Right cardiac atrium (tissue), 5 donors: Measurements from ENCODE around the gene OR10J1. TPM values are rescaled to one million over a fixed set of nuclear protein-coding genes. Genes with fewer than 3 reads are reported as not detected.

ENCODE experiments used
- ATAC-seq, 2 donors: fragments of 200-7000 bp; cut with Tn5 transposase; one replicate each; pipeline versions ENCODE4 v1.8.0 to v1.9.1; 2020; ENCODE audit warnings: moderate library complexity in 2 of 2, mild to moderate bottlenecking in 1 of 2
- DNase-seq, 3 donors: peaks; one replicate each; pipeline ENCODE4 v3.0.0-alpha.2; 2020
- H3K27ac ChIP-seq: one replicate; pipeline ENCODE4 v1.5.1; 2013; ENCODE audit warnings: mild to moderate bottlenecking, low read length, control low read depth, moderate library complexity
- H3K27me3 ChIP-seq: one replicate; pipeline ENCODE4 v1.6.1; 2013; ENCODE audit not compliant: control insufficient read depth, insufficient read depth
- H3K4me1 ChIP-seq: one replicate; pipeline ENCODE4 v1.6.1; 2013; ENCODE audit warnings: low read length; ENCODE audit not compliant: control insufficient read depth, insufficient read depth
- H3K4me3 ChIP-seq: one replicate; pipeline ENCODE4 v1.5.1; 2013; ENCODE audit warnings: low read length, control low read depth
- H3K9me3 ChIP-seq: one replicate; pipeline ENCODE4 v1.6.1; 2013; ENCODE audit warnings: low read length; ENCODE audit not compliant: control insufficient read depth
- WGBS: extraction: QIAGEN DNeasy Blood & Tissue Kit; methylation state at CpG from one replicate; pipeline ENCODE4 v1.1.7; 2013; 5-methylcytosine and 5-hydroxymethylcytosine counted together
- intact Hi-C, 4 donors: fragments of 100-400 bp; cut with DNase I; formaldehyde crosslinking; loops; one replicate each; pipeline versions ENCODE4 v1.11.0 to v1.14.0; 2022 to 2023
- long read RNA-seq, 4 donors: library from polyadenylated mRNA; unstranded; transcript quantifications; one replicate each; pipeline ENCODE4 v2.0.0, GENCODE V29; 2020 to 2021
- polyA plus RNA-seq: library from polyadenylated mRNA; stranded (reverse); fragments of 200-250 nt; gene quantifications from one replicate; pipeline ENCODE4 v1.2.3, GENCODE V29; 2013
- total RNA-seq, 4 donors: library from RNA; stranded (reverse); fragmentation: NEBNext Ultra II Directional; extraction: Animal tissue kit (Norgen Biotek cat#: 25700); gene quantifications; one replicate each; pipeline ENCODE4 v1.2.1, GENCODE V29; 2021
- donor health status: healthy with polysubstance abuse.
- donor health status: DM: no; HTN: yes; CAD: no.
- donor health status: DM: no; HTN: no; CAD: no.
- donor health status: DM: no; HTN: yes; CAD: no; lungs with severe emphysema.
- donor health status: DM: yes; HTN: yes; CAD: no.

Gene OR10J1, protein sequence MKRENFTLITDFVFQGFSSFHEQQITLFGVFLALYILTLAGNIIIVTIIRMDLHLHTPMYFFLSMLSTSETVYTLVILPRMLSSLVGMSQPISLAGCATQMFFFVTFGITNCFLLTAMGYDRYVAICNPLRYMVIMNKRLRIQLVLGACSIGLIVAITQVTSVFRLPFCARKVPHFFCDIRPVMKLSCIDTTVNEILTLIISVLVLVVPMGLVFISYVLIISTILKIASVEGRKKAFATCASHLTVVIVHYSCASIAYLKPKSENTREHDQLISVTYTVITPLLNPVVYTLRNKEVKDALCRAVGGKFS
- total RNA-seq (not detected), polyA plus RNA-seq (not detected)
- long read RNA-seq, donor 1, result 0 reads
- long read RNA-seq, donor 2, result 0 reads
- long read RNA-seq, donor 3, result 0 reads
- long read RNA-seq, donor 4, result 0 reads

- ATAC-seq (no peak), DNase-seq (no peak)
- Histone ChIP-seq H3K4me3 (no peak within 1 kb of the TSS), H3K9me3 (no peaks in the 10 kb centered on the region), H3K27ac (no peak within 1 kb of the TSS), H3K27me3 (no peaks in the 10 kb centered on the region), H3K4me1 (no peaks in the 10 kb centered on the region)
- intact Hi-C loops, result no loop called here
These were observed at the start of gene OR10J1 for GRCh38 chr1:159439422-159439821. Gene OR10J1 (plus strand): TSS chr1:159439722. CDS start chr1:159439792, 70 bp downstream.

DNA sequence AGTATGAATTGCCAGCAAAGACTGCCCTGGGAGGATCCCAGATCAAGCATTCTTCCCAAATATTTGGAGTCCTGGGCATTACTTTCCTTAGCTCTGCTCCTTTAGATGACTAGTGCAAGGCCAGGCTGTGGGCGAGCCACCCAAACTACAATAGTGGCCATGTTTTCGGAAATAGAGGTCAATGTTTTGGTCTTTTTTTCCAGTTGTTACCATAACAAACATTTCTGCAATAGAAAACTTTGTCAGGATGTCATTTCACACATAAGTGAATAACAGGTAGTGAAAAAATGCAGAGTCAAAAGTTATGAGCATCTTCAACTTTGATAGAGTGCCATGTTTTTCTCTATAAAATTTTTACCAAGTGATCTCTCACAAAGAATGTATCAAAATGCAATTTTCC, 32.7 kb upstream of the OR10J1 start:
- no peak for ATAC-seq
- no peak for DNase-seq
- Histone ChIP-seq H3K9me3 (no peaks in the 10 kb centered on the region), H3K27me3 (no peaks in the 10 kb centered on the region), H3K4me3 (no peak overlapping the region), H3K27ac (no peak overlapping the region), H3K4me1 (no peaks in the 10 kb centered on the region)
- intact Hi-C loops, result no loop called here
- WGBS, result 88% methylated on average over 2 of the region's 2 CpGs

DNA sequence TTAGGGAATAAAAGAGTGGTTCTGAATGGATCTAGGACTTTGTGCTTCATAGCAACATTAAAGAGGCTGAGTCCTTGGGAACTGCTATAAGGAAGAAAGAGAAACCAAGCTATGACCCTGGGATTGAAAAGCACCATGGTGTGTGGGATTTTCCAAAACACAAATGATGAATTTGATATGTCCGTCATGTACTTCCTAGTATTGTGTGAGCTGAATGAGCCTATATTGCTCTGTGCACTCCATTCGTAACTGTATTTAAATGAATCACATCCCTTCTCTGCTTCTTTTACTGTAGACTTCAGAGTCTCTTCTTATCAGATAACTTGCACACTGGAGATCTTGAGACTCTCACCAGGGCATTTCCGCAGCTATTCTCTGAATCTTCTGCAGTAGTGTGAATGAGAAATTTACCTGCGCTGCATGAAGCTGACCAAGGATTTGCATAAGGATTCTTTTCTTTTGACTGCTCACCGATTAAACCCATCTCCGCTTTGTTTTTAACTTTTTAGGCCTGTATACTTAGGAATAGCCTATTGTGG, 30.6 kb upstream of the OR10J1 start:
- WGBS, result 70% methylated on average over 6 of the region's 6 CpGs
- intact Hi-C loops, result no loop called here

GRCh38 chr1:159421821-159422220, 17.7 kb upstream of the OR10J1 start:
- intact Hi-C loops, result no loop called here
- WGBS, result 77% methylated on average over 8 of the region's 8 CpGs
- no peaks in the 10 kb centered on the region for H3K4me1 ChIP-seq
- no peak for ATAC-seq
- H3K4me3 ChIP-seq, result no peak overlapping the region
- DNase-seq, result peak in 1 of 3 donors; percentile 23
- H3K9me3 ChIP-seq, result no peaks in the 10 kb centered on the region
- no peak overlapping the region for H3K27ac ChIP-seq
- no peaks in the 10 kb centered on the region for H3K27me3 ChIP-seq

More for the DNA sequence above, 30.6 kb upstream of the OR10J1 start:
- H3K4me3 ChIP-seq, result no peak overlapping the region
- no peaks in the 10 kb centered on the region for H3K9me3 ChIP-seq
- DNase-seq, result no peak
- H3K27ac ChIP-seq, result no peak overlapping the region
- no peaks in the 10 kb centered on the region for H3K4me1 ChIP-seq
- H3K27me3 ChIP-seq, result no peaks in the 10 kb centered on the region
- ATAC-seq, result no peak

DNA sequence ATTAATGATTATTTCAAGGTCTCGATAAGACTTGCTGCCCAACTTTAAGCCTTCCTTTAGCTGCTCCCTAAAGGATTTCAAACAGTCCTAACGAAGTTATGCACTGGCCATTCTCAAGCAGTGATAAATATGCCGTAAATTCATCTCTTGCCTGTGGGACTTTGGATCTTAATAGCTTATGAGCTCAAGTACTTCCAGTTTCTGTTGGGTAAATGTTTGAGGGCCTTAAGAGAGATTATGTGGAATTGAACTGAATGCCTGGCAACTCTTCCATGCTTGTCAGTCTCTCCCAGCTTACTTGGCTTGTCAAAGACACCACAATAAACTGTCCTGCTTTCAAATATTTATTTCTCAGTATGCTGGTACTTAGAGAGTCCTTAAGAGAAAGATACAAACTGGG, 11.0 kb upstream of the OR10J1 start:
- Histone ChIP-seq H3K9me3 (no peaks in the 10 kb centered on the region), H3K27ac (no peak overlapping the region), H3K4me3 (no peak overlapping the region), H3K27me3 (no peaks in the 10 kb centered on the region), H3K4me1 (no peaks in the 10 kb centered on the region)
- 72% methylated on average over 3 of the region's 3 CpGs for WGBS
- DNase-seq (no peak), ATAC-seq (no peak)
- intact Hi-C loops, result no loop called here

- H3K4me1 ChIP-seq, result no peaks in the 10 kb centered on the region
- DNase-seq (no peak), ATAC-seq (no peak)
- 79% methylated on average over 4 of the region's 4 CpGs for WGBS
- intact Hi-C loops, result no loop called here
- no peak overlapping the region for H3K27ac ChIP-seq
- H3K9me3 ChIP-seq, result no peaks in the 10 kb centered on the region
- H3K4me3 ChIP-seq, result no peak overlapping the region
- no peaks in the 10 kb centered on the region for H3K27me3 ChIP-seq
These were observed 10.3 kb upstream of the OR10J1 start for GRCh38 chr1:159429074-159429861.

DNA sequence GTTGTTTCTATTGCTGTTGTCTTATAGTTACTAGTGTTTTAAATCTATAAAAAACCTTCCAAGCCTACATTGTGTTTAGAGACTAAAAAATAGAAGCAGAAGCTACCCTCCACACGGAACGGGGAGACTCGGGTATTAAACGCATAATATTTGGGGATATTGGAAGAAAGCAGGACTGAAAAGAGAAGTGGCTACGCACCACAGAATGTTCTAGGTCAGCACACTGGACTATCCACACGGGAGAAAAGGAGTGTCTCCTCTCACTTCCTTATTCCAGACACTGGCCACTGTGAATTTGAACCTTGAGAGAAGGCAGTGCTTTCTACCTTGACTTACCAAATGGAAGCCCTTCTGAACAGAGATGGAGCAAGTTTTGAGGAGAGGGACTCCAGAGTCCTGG, 8.5 kb upstream of the OR10J1 start:
- ATAC-seq (no peak), DNase-seq (no peak)
- Histone ChIP-seq H3K27ac (no peak overlapping the region), H3K27me3 (no peaks in the 10 kb centered on the region), H3K4me1 (no peaks in the 10 kb centered on the region), H3K4me3 (no peak overlapping the region), H3K9me3 (no peaks in the 10 kb centered on the region)
- 86% methylated on average over 6 of the region's 6 CpGs for WGBS
- intact Hi-C loops, result no loop called here

GRCh38 chr1:159431904-159432303, 7.6 kb upstream of the OR10J1 start, which contains the start of gene OR10J4:
Gene OR10J4 (plus strand): TSS chr1:159432204.
- 81% methylated on average over 1 of the region's 1 CpG for WGBS
- no peak within 1 kb of the TSS for H3K4me3 ChIP-seq
- H3K4me1 ChIP-seq, result no peaks in the 10 kb centered on the region
- no peaks in the 10 kb centered on the region for H3K27me3 ChIP-seq
- DNase-seq (no peak), ATAC-seq (no peak)
- H3K9me3 ChIP-seq, result no peaks in the 10 kb centered on the region
- H3K27ac ChIP-seq, result no peak within 1 kb of the TSS
- intact Hi-C loops, result no loop called here

GRCh38 chr1:159436469-159436868, 3.1 kb upstream of the OR10J1 start:
- 71% methylated on average over 4 of the region's 4 CpGs for WGBS
- ATAC-seq, result no peak
- Histone ChIP-seq H3K9me3 (no peaks in the 10 kb centered on the region), H3K27ac (no peak overlapping the region), H3K27me3 (no peaks in the 10 kb centered on the region), H3K4me3 (no peak overlapping the region), H3K4me1 (no peaks in the 10 kb centered on the region)
- intact Hi-C loops, result no loop called here
- no peak for DNase-seq

GRCh38 chr1:159441360-159441759, 1.8 kb downstream of the OR10J1 start:
- no peaks in the 10 kb centered on the region for H3K27me3 ChIP-seq
- intact Hi-C loops, result no loop called here
- no peaks in the 10 kb centered on the region for H3K4me1 ChIP-seq
- no peak overlapping the region for H3K4me3 ChIP-seq
- no peak overlapping the region for H3K27ac ChIP-seq
- ATAC-seq (no peak), DNase-seq (no peak)
- no peaks in the 10 kb centered on the region for H3K9me3 ChIP-seq

DNA sequence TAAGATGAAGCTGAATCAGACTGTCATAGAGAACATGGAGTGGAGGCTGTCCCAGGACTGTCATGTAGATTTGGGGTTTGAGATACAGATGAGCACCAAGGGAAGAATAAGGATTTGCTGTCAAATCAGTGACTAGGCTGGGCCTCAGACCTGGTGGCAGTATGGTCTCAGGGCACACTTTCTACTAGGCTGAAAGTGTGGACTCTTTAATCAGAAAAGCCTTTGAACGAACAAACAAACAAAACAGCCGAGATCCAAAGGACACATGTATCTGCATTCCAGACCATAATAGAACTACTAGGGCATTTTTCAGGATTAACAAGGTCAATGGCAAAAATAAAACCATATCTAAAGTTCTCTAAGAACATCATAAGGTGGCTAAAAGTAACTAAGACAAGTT, 2.9 kb downstream of the OR10J1 start:
- H3K27me3 ChIP-seq, result no peaks in the 10 kb centered on the region
- no peak for ATAC-seq
- 46% methylated on average over 2 of the region's 2 CpGs for WGBS

More for the DNA sequence above, 2.9 kb downstream of the OR10J1 start:
- no peak overlapping the region for H3K4me3 ChIP-seq
- H3K9me3 ChIP-seq, result no peaks in the 10 kb centered on the region
- no peaks in the 10 kb centered on the region for H3K4me1 ChIP-seq
- intact Hi-C loops, result no loop called here
- DNase-seq, result no peak
- no peak overlapping the region for H3K27ac ChIP-seq
